ENCODE measurements around the gene SWAP70.
"Not testable (repeated sequence)": the region's sequence is repeated elsewhere in the genome, so short reads cannot be mapped to it uniquely, and the experiment has no call there.

SWAP70 gene

GRCh38 chr11:9619004-9619403 is 44.9 kb upstream of the SWAP70 start:
- Histone ChIP-seq H3K27me3 (ENCODE audit: insufficient read depth, low read depth, severe bottlenecking) (no peaks in the 10 kb centered on the region), H3K27ac (no peak overlapping the region), H3K36me3 (no peaks in the 10 kb centered on the region), H3K9me3 (ENCODE audit: severe bottlenecking) (no peaks in the 10 kb centered on the region), H3K4me3 (ENCODE audit: low read depth, low read length) (no peak overlapping the region)
- TF ChIP-seq CTCF (IDR thresholded peaks at IDR 0.05; ENCODE audit: low read depth, low read length): no peak
- DNase-seq: no peak

- Histone ChIP-seq H3K9me3 (ENCODE audit: severe bottlenecking) (no peaks in the 10 kb centered on the region), H3K27me3 (ENCODE audit: insufficient read depth, low read depth, severe bottlenecking) (no peaks in the 10 kb centered on the region), H3K4me3 (ENCODE audit: low read depth, low read length) (no peak overlapping the region), H3K27ac (no peak overlapping the region), H3K36me3 (no peaks in the 10 kb centered on the region)
- DNase-seq: no peak
- no peak for TF ChIP-seq CTCF (IDR thresholded peaks at IDR 0.05; ENCODE audit: low read depth, low read length)
These were observed 43.9 kb upstream of the SWAP70 start for GRCh38 chr11:9619971-9620370.

- not testable (repeated sequence) for H3K27ac ChIP-seq; H3K9me3 ChIP-seq (ENCODE audit: severe bottlenecking); H3K36me3 ChIP-seq; H3K27me3 ChIP-seq (ENCODE audit: insufficient read depth, low read depth, severe bottlenecking); H3K4me3 ChIP-seq (ENCODE audit: low read depth, low read length); DNase-seq
These were observed 41.5 kb upstream of the SWAP70 start for GRCh38 chr11:9622353-9622752.

- not testable (repeated sequence) for H3K27ac ChIP-seq; H3K9me3 ChIP-seq (ENCODE audit: severe bottlenecking); H3K36me3 ChIP-seq; H3K27me3 ChIP-seq (ENCODE audit: insufficient read depth, low read depth, severe bottlenecking); H3K4me3 ChIP-seq (ENCODE audit: low read depth, low read length); DNase-seq
These were observed 40.8 kb upstream of the SWAP70 start for GRCh38 chr11:9623053-9623452.

- Histone ChIP-seq H3K36me3 (no peaks in the 10 kb centered on the region), H3K9me3 (ENCODE audit: severe bottlenecking) (no peaks in the 10 kb centered on the region), H3K27me3 (ENCODE audit: insufficient read depth, low read depth, severe bottlenecking) (no peaks in the 10 kb centered on the region), H3K27ac (no peak overlapping the region), H3K4me3 (ENCODE audit: low read depth, low read length) (no peak overlapping the region)
- no peak for TF ChIP-seq CTCF (IDR thresholded peaks at IDR 0.05; ENCODE audit: low read depth, low read length)
- DNase-seq: no peak
These were observed 39.4 kb upstream of the SWAP70 start for GRCh38 chr11:9624448-9624847.

GRCh38 chr11:9625162-9625561 is 38.7 kb upstream of the SWAP70 start:
- DNase-seq: no peak

More at GRCh38 chr11:9625162-9625561, 38.7 kb upstream of the SWAP70 start:
- no peak overlapping the region for H3K27ac ChIP-seq
- no peak overlapping the region for H3K4me3 ChIP-seq (ENCODE audit: low read depth, low read length)
- no peaks in the 10 kb centered on the region for H3K36me3 ChIP-seq
- no peaks in the 10 kb centered on the region for H3K27me3 ChIP-seq (ENCODE audit: insufficient read depth, low read depth, severe bottlenecking)
- H3K9me3 ChIP-seq (ENCODE audit: severe bottlenecking): no peaks in the 10 kb centered on the region
- no peak for TF ChIP-seq CTCF (IDR thresholded peaks at IDR 0.05; ENCODE audit: low read depth, low read length)
